Tibial artery (tissue), 4 donors: ENCODE data around the gene MAPRE3.

ENCODE experiments used
- DNase-seq, 2 donors: peaks; one replicate each; pipeline ENCODE4 v3.0.0-alpha.2; 2019
- H3K27ac ChIP-seq, 2 donors: fragments of 200-600 bp; sonication (generic) in 1 of 2; 1 replicate in 1 of 2; 2 replicates in 1 of 2; pipeline ENCODE4 v1.5.1; 2018 to 2019; ENCODE audit warnings: mild to moderate bottlenecking in 1 of 2
- H3K27me3 ChIP-seq, 2 donors: fragments of 200-600 bp; sonication (generic) in 1 of 2; one replicate each; pipeline versions ENCODE4 v1.5.1 to v1.6.0; 2016 to 2019
- H3K36me3 ChIP-seq, 3 donors: fragments of 200-600 bp; sonication (generic) in 2 of 3; one replicate each; pipeline ENCODE4 v1.5.1; 2016 to 2019; ENCODE audit warnings: mild to moderate bottlenecking in 2 of 3
- H3K4me1 ChIP-seq, 4 donors: fragments of 200-600 bp; sonication (generic) in 2 of 4; 1 replicate in 3 of 4; 2 replicates in 1 of 4; pipeline ENCODE4 v1.5.1; 2016 to 2019
- H3K4me3 ChIP-seq, 2 donors: fragments of 200-600 bp; sonication (generic) in 1 of 2; 1 replicate in 1 of 2; 2 replicates in 1 of 2; pipeline ENCODE4 v1.5.1; 2018 to 2019; ENCODE audit warnings: mild to moderate bottlenecking in 2 of 2
- H3K9me3 ChIP-seq, 3 donors: fragments of 200-600 bp; sonication (generic) in 1 of 3; one replicate each; pipeline ENCODE4 v1.5.1; 2016 to 2019
- intact Hi-C: fragments of 100-400 bp; cut with DNase I; formaldehyde crosslinking; loops from one replicate; pipeline ENCODE4 v1.15.0; 2023; ENCODE audit warnings: low total_unique reads
- TF ChIP-seq, protein P1 (sequence below), 2 experiments: fragments of 200-600 bp in 1 of 2; fragments of 450-650 bp in 1 of 2; IDR thresholded peaks; one replicate each; pipeline ENCODE4 v1.5.1; 2017 to 2019; ENCODE audit warnings: antibody characterized with exemption in 2 of 2, mild to moderate bottlenecking in 1 of 2, moderate library complexity in 1 of 2

The MAPRE3 gene

DNA sequence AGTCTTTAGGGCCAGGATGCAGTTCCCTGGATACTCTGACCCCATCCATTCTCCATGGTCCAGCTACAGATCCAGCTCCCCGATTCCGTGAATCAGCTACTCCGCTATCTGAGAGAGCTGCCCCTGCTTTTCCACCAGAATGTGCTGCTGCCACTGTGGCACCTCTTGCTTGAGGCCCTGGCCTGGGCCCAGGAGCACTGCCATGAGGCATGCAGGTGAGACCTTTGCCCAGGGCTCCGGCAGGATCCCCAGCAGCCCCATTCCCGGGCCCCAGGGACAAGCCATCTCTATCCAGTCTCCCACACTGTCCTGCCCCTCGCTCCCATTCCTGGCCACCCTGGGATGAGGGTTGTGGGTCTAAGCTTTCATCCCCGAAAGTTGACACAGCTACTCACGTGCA, 69.8 kb downstream of the MAPRE3 start:
- Histone ChIP-seq H3K27ac (no peak overlapping the region), H3K36me3 (peaks cover 50 to 65% (median 63%) of the 10 kb centered on the region in 3 donors), H3K4me1 (peaks cover 0 to 5% (median 2%) of the 10 kb centered on the region in 4 donors), H3K9me3 (no peaks in the 10 kb centered on the region), H3K27me3 (no peaks in the 10 kb centered on the region), H3K4me3 (no peak overlapping the region)
- no peak for DNase-seq
- TF ChIP-seq, protein P1, sequence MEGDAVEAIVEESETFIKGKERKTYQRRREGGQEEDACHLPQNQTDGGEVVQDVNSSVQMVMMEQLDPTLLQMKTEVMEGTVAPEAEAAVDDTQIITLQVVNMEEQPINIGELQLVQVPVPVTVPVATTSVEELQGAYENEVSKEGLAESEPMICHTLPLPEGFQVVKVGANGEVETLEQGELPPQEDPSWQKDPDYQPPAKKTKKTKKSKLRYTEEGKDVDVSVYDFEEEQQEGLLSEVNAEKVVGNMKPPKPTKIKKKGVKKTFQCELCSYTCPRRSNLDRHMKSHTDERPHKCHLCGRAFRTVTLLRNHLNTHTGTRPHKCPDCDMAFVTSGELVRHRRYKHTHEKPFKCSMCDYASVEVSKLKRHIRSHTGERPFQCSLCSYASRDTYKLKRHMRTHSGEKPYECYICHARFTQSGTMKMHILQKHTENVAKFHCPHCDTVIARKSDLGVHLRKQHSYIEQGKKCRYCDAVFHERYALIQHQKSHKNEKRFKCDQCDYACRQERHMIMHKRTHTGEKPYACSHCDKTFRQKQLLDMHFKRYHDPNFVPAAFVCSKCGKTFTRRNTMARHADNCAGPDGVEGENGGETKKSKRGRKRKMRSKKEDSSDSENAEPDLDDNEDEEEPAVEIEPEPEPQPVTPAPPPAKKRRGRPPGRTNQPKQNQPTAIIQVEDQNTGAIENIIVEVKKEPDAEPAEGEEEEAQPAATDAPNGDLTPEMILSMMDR (IDR thresholded peaks at IDR 0.05): no peak
- intact Hi-C loops: no loop called here

DNA sequence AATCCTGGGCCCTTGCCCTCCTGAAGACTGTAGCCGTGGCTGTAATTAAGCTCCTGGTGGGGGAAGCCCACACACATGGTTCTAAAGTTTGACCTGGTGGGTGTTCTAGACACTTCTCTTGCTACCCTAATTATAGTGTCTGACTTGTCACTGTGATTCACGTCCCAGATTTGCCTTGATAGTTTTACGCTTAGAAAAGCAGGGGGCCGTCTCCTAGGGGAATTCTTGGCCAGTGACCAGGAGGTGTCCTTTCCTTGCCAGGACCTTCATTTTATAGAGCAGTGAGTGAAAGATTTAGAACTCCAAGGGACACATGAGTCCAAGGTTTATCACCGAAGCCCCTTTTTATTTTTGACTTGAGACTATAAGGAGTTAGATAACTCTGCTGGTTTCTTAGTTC, 71.3 kb downstream of the MAPRE3 start:
- Histone ChIP-seq H3K36me3 (peaks cover 40 to 50% (median 49%) of the 10 kb centered on the region in 3 donors), H3K9me3 (no peaks in the 10 kb centered on the region), H3K4me1 (peaks cover 0 to 5% (median 2%) of the 10 kb centered on the region in 4 donors), H3K4me3 (no peak overlapping the region), H3K27ac (no peak overlapping the region), H3K27me3 (no peaks in the 10 kb centered on the region)
- TF ChIP-seq, protein P1 (IDR thresholded peaks at IDR 0.05): no peak
- intact Hi-C loops: no loop called here
- no peak for DNase-seq

DNA sequence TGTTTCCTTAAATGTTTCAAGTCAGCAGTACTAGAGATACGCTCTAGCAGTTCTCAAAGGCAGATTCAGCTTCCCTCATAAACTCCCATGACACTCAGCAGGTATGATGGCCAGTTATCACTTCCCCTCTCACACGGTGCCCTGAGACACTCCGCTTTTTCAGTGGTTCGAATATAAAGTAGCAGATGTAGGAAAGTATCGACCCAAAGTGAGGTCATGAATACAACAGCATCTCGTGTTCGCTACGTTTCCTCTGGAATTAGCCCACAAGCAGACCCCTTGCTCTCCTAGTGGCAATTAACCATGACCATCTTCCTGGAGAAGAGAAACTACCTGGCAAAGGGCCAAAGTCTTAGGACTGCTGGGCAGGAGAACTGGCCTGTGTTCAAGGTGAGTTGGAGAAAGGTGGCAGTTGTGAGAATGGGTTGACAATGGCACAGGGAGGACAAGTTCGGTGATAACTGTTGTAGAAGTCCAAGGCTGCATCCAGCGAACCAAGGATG, 71.8 kb downstream of the MAPRE3 start:
- Histone ChIP-seq H3K27ac (no peak overlapping the region), H3K27me3 (no peaks in the 10 kb centered on the region), H3K4me1 (peaks cover 0 to 5% (median 2%) of the 10 kb centered on the region in 4 donors), H3K36me3 (peaks cover 35 to 45% (median 44%) of the 10 kb centered on the region in 3 donors), H3K9me3 (no peaks in the 10 kb centered on the region), H3K4me3 (no peak overlapping the region)
- no peak for DNase-seq
- TF ChIP-seq, protein P1 (IDR thresholded peaks at IDR 0.05): no peak
- intact Hi-C loops: no loop called here

DNA sequence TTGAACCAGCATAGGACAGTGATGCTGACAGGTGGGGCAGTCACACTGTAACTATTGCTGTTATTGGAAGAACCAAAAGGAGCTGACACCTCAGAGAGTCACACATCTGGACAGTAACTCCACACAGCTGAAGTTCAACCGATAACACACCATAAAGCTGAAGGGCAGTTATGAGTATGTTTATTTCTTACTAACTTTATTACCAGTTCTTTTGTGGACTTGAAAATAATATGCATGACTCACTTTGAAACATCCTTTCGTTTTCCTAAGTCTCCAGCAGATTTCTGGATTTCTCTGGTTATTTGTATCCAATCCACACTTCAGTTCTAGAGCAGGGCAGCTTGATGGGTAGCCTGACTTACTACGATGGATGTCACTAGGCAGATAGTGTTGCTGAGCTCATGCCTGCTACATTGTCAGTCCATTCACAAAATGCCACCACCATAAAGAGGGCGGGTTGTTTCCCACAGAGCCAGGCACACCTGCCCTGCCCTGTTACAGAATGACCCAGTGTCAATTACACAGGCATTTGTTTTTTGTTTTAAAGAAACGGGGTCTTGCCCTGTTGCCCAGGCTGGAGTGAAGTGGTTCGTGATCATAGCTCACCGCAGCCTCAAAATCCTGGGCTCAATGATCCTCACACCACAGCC, 72.7 kb downstream of the MAPRE3 start:
- no peaks in the 10 kb centered on the region for H3K9me3 ChIP-seq
- peaks cover 0 to 5% (median 2%) of the 10 kb centered on the region in 4 donors for H3K4me1 ChIP-seq
- no peak overlapping the region for H3K27ac ChIP-seq
- H3K4me3 ChIP-seq: no peak overlapping the region
- TF ChIP-seq, protein P1 (IDR thresholded peaks at IDR 0.05): no peak
- no peak for DNase-seq
- intact Hi-C loops: no loop called here
- peaks cover 26 to 36% (median 35%) of the 10 kb centered on the region in 3 donors for H3K36me3 ChIP-seq
- H3K27me3 ChIP-seq: no peaks in the 10 kb centered on the region

DNA sequence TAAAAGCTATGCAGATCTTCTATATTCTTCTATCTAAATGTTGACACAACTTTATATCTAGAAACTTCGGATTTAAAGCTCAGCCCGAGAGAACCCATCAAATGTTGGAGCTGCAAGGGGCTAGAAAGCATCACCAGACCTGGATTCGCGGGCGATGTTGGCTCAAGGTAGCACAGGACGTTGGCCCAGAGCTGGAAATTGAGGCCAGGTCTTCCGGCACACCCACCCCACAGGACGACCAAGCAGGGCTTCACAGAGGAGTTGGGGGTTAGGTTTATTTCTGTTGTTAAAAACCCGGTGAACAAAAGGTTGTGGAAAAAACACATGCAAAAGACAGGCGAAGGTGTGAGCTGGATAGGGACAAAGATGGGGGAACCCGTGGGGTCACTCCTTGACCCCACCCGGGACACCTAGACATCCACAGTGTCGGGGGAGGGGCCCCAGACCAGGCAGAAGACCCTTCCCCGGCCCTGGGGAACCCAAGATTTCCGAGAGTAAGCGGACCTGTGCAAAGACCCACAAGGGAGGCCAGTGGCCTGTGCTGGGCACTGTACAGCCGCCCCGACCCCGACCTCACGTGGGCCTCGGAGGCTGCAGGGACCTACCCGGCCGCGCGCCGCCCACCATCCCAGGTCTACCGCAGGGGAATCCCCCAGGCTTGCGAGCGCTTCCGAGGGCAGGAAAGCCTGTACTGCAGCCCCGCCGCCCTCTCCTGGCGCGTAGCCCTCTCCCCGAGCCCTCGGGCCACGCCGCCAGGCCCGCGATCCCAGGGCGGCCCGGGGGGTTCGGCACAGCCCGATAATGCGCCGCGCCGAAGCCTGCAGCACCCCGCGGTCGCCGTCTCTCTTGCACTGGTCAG, 79.2 kb downstream of the MAPRE3 start:
- DNase-seq: peak in 1 of 2 donors; percentile 77
- H3K9me3 ChIP-seq: no peaks in the 10 kb centered on the region
- H3K36me3 ChIP-seq: peaks cover under 1 to 15% (median 5%) of the 10 kb centered on the region in 3 donors
- TF ChIP-seq, protein P1 (IDR thresholded peaks at IDR 0.05): no peak
- H3K4me1 ChIP-seq: peaks cover 0 to 18% (median 12%) of the 10 kb centered on the region in 4 donors
- peak overlapping the region; percentile 91 to 98 for H3K27ac ChIP-seq
- peak overlapping the region; percentile 75 to 98 for H3K4me3 ChIP-seq
- intact Hi-C loops: loop anchor here (5.0 kb wide), 1 partner anchor 38 kb away; the partner anchor contains the start of gene KHK
- no peaks in the 10 kb centered on the region for H3K27me3 ChIP-seq
